ENCODE data around the gene THAP2.

The THAP2 gene

DNA sequence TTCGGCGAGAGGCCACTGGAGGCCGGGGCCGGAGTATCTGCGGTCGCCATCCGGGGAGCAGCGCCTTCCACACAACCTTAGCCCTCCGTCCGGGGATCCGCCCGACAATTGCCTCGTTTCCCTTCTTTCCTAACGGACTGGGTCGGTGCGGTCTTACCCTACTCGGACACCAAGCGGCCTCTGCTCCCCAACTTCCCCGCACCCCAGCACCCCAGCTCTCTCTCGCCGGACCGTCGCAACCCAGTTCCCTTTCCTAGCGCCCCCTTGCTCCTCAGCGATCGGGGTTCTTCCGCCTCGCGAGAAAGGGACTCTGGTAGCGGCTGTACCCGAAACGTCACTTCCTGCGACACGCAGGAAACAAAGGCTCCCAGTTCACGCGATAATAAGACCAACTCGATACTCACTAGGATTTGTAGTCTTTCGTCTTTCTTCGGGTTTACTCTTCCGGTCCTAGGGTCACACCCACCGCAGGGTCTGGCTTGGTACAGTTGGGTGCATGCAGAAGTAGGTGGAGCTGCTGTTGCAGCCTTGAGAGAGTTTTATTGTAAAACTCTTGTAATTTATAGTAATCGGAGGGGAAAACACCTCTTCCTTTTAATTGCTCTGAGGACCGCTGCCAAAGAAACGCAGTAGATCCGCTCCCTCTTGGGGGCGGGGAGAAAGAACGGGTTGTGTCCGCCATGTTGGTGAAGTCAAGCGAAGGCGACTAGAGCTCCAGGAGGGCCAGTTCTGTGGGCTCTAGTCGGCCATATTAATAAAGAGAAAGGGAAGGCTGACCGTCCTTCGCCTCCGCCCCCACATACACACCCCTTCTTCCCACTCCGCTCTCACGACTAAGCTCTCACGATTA is at the start of gene THAP2, which contains the start of gene ZFC3H1:
TSS of gene THAP2 (plus strand) at position 741 of the 850 bp plus-strand sequence. CDS start 209 bp downstream, outside the sequence.
TSS of gene ZFC3H1 (minus strand) at position 288 of the 850 bp plus-strand sequence. CDS start at position 50, 238 bp downstream.
- DNase-seq: peak; percentile 98

DNA sequence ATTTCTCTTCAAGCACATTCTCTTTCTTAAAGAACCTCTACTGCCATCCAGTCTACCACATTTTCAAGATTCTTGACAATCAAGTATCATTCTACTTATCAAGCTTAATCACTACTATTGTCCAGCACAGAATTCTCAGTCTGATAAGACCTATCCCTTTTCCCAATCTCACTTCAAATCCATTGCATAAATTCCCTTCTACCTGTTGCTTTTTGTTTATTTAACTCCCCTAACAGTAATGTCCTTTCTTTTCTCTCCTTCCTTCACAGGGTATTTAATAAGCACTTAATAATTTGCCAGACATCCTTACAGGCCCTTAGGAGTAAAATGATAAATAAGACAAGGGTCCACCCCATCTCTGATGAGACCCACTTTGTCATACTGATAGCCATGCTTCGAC is 42.2 kb upstream of the THAP2 start:
- DNase-seq: no peak

DNA sequence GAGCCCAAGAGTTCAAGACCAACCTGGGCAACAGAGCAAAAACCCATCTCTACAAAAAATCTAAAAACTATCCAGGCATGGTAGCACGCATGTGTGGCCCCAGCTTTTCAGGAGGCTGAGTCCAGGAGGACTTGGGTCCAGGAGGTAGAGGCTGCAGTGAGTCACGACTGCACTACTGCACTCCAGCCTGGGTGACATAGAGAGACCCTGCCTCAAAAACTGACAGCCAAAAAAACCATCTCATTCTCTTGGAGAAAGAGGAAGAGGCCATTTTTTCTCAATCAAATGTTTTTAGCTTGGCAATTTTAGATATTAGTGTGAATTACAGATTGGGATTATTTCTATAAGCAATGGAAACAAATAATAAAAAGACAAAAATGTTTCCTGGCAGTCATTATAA is 38.6 kb upstream of the THAP2 start:
- no peak for DNase-seq

DNA sequence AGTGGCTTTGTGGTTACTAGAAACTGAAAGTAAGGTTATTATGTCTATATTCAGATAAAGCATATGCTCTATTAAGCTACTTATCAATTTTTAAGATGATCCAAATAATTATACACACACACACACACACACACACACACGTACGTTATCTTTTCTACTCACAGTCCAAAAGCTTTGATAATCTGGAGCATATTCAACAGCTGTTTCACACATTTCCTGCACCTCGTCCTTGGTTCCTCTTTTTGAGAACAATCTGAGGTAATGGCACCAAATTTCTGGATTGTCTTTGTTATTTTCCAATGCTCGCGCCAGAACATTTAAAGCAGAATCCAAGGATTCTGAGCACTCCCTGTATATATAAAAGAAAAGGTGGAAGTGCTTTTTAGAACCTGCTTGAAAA is 38.0 kb upstream of the THAP2 start:
- peak; percentile 41 for DNase-seq

DNA sequence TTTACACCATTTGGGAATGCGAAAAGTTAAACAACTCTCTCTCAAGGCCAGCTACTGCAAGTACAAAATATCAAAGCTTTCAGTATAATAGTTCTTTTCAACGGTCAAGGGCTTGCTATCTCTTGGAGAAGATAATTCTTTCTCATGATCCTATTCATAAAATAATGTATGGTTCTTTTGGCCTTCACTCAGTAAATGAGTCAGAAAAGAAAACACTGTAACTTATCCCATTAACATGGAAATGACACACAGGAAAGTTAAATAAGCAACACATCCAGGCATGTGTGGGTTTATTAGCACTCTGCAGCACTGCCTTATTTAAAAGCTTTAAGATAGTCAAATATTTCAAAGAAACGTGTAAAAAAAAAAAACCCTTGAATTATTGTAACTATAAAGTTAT is 37.3 kb upstream of the THAP2 start:
- DNase-seq: no peak

DNA sequence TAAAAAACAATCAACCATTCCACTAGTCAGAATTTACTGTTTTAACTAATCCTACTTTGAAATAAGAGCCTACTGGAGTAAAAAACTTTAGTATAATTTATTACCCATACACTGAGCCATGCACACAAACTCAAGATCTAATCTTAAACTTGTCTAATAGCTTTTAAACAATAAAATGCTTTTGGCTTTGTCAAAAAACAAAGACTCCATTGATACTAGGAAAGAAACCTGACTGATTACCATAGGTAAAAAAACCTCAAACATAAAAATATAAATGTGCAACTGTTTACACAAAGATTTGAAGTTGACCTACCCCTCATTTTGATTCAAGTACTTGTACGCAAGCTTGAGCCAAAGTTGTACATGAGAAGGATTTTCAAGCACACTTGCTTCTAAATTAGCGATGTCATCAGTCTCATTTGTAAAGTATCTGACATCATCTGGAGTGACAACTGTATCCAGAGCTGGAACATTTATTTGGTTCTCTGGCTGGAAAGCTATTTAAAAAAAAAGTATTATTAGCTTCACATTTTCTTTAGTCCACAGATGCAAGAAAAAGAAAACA is 36.6 kb upstream of the THAP2 start:
- no peak for DNase-seq

DNA sequence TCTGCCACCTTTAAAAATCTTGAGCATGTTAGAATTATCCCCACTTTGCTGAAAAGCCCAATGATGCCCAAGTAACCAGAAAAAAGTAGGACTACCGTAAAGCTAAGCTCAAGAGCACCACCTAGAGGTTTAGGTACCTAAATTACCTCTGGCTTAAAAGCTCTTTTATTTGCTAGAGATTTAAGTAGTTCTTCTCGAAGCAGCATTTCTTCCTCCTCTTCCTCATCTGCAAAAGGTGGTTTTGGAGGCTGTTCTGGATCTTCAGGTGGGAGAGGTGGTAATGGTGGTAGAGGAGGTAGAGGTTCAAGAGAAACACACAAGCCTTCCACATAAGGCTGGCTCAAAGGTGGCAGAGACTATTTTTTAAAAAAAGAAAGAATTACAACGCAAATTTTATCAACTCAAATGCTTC is 27.4 kb upstream of the THAP2 start:
- peak; percentile 73 for DNase-seq

DNA sequence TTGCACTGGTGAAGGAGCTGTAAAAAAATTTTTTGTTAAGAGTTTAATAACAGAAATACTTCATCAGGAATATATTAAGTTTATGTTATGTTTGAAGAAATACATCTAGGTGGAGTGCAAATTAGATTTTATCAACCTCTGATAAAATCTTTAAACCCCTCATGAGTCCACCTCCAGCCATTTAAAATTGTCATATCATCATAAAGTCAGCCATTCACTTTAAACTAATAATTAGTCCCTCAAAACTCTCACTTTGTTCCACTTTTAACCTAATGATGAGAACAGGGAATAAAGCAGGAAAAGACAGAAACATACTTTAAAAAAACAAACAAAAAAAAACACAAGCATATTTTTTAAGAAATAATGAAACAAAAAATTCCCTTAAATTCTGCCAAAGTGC is 25.6 kb upstream of the THAP2 start:
- DNase-seq: no peak

DNA sequence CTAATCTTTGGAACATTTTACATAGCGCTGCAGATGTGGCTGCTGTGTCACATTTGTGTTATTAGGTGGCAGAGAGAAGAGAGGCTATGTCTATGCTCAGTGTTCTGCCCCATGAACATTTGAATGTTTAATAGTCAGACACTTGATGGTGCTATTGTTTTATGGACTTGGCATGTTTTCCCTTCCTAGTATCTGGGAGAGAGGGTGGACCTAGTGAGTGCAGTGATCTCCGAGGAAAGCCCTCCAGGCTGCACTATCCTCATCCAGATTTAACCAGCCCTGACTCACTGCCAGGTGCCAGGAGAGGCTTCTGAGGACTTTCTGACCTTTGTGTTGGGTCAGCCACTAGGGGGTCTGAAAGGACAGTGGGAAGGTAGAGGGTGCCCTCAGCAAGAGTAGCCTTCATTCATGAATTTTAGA is 24.8 kb upstream of the THAP2 start:
- DNase-seq: no peak

DNA sequence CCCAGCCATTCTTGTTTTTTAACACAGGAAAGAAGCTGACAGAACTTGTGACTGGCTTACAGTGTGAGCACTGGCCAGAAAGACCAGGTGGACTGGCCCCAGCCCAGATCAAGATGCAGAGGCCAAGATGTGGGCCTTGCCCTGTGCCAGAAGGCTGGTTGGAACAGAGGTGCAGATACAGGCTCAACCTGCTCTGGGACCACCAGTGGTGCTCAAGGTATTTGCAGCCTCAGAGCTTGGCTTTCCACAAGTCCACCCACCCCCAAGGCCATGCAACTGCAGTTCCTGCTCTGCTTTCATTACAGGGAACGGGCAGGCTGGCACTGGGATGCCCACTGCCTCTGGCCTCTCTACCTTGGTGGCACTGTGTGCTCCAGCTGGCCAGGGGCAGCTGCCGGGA is 23.8 kb upstream of the THAP2 start:
- DNase-seq: no peak

DNA sequence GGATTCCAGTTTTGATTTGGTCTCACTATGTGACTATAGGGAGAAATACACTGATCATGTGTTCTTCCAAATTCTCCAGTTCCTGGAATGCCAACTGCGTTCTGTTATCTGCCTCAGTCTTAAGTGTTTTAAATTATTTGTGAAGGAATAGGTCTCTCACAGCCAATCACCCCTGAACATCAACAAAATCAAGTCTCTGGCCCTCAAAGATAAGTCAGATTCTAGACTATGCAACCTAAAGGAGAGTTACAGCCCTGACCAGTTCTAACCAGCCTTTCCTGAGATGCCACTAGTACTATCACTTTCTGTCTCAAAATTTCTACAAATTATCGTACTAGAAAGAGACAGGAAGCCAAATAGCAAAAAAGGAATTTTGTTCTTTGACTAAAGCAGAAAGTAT is 22.7 kb upstream of the THAP2 start:
- DNase-seq: no peak

DNA sequence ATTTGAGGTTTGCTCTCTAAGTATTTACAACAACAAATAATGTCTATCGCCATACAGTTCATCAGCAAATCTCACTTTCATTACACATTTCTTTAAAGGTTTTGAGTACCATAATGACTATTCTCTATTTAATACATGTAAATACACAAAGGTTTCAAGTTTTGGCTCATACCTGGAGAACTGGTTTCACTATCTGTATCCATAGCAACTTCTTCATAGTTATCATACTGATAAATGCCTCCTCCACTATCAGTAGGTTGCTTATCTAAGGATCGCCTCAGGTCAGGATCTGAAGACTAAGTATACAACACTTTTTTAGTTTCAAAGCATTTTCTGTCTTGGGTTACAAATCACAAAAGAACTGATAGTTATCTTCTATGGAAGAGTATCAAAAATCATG is 21.8 kb upstream of the THAP2 start:
- DNase-seq: no peak

DNA sequence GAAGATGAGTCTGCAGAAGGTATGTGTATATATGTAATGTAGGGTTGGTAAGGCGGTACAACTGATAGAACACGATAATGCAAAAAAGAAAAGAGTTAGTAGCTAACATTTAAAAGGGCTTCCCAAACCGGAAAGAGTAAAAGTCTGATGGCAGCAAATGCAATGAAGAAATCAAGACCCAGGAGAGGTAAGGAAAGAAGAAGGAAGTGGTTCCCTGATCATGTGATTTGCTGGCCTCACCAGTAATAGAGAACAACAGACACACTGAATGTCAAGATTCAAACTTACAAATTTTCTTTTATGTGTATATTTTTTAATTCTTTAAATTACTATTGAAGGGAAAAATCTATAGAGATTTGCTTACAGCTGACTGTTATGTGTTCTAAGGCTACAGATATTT is 18.8 kb upstream of the THAP2 start:
- peak; percentile 61 for DNase-seq

DNA sequence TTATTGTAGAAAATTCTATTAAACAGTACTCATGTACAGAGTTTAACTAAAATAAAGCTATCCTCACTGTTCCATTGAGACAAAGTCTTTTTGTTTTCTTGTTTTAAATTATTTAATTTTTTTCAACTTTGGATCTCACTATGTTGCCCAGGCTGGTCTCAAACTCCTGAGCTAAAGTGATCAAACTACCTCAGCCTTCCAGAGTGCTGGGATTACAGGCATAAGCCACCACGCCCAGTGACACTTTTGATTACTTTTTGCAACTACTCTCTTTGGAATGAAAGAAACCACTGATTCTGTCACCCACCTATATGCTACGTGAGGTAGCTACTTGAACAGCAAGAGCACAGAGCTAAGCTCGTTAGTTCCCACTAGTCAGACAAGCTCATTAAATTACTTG is 17.6 kb upstream of the THAP2 start:
- DNase-seq: no peak

DNA sequence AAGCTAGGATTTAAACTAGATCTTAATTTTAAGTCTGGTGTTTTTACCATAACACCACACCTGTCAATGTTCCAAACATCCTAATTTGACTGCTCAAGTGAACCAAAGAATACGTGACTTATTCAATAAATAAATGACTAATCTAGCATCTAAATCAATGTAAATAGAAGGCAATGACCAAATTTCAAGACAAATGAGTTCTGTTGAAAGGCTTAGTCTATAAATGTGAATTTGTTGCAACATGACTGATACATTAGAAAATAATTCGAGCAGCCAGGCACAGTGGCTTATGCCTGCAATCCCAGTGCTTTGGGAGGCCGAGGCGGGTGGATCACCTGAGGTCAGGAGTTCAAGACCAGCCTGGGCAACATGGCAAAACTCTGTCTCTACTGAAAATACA is 15.6 kb upstream of the THAP2 start:
- no peak for DNase-seq

DNA sequence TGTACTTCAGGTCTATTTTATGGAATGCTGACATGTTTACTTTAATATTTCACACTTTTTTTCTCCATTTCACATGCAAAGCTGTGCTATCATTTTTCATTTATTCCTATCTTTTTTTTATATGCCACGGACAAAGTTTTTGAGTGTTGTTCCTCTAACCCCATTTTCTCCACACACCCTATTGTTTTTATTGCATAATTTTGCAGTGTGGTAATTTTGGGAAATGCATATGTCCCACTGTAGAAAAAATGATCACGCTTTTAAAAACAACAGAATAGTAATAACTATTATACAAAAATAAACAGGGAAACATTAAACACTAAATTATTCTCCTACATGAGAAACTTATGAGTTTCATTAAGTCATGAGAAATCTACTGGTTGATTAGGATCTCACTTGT is 14.7 kb upstream of the THAP2 start:
- no peak for DNase-seq

DNA sequence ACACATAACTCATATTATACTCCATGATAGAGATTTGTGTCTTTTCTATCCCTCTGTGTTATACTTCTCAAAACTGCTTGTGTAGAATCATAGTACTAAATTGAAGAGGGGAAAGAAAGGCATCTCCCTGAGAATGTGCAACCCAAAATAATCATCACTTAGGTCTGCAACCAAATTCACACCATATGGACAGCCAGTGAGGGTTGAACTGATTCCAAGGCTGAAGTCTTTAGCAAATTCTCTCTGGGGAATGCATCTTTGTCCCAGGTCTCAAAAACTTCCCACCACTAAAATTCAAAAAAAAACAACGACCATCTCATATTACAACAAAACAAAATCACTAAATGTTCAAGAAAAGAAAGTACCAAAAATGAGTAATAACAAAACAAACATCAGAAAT is 11.4 kb upstream of the THAP2 start:
- no peak for DNase-seq

DNA sequence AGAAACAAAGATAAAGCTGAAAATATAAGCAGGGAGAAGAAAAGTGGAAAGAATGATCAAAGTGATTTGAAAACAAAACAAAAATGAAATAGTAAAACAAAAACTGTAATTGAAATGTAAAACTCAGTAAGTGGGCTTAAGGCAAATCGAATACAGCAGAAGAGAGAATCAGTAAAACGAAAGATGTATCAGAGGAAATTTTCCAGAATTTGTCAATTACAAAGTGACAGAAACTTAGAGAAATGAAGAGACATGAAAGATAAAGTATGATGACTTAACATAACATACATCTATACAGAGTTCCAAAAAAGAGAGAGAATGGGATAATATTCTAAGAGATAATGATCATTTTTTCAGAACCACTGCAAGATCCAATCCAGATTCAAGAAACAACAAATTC is 11.0 kb upstream of the THAP2 start:
- no peak for DNase-seq

DNA sequence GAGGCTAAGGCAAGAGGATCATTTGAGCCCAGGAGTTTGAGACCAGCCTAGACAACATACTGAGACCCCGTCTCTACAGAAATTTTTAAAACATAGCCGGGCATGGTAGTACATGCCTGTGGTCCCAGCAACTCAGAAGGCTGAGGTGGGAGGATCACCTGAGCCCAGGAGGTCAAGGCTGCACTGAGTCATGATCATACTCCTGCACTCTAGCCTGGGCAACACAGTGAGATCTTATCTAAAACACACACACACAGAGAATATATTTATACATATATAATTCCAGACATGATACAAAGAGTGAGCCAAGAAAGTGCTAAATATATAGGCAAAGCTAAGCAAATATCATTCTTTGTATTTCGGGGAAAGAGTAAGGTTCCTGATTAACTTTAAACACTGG is 9.9 kb upstream of the THAP2 start:
- no peak for DNase-seq

DNA sequence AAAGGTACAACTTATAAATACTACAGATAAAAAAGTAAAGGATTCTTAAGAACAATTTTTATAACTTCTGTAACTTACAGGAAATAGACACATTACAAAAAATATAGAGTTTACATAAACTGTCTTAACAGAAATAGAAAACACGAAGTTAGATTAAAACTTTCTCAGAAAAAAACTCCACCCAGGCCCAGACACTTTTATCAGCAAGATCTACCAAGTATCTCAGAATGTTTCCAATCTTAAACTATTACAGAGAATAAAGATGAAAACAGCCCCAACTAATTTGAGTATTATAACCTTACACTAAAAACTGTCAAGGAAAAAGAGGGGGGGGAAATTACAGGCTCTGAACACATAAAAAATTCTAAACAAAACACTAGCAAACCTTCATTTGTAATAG is 8.6 kb upstream of the THAP2 start:
- no peak for DNase-seq

DNA sequence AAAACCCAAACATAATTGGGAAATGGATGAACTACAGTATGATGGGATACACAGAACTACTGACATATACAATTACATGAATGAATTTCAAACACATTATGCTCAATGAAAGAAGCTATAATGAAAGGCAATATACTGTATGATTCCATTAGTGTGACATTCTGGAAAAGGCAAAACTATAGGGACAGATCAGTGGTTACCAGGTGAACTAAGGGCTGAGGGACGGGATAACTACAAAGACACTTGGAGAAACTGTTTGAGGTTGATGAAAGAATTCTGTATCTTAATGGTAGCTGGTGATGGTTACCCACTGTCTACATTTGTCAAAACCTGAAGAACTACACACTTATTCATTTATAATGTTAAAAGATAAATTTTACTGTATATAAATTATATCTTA is 8.2 kb upstream of the THAP2 start:
- no peak for DNase-seq

DNA sequence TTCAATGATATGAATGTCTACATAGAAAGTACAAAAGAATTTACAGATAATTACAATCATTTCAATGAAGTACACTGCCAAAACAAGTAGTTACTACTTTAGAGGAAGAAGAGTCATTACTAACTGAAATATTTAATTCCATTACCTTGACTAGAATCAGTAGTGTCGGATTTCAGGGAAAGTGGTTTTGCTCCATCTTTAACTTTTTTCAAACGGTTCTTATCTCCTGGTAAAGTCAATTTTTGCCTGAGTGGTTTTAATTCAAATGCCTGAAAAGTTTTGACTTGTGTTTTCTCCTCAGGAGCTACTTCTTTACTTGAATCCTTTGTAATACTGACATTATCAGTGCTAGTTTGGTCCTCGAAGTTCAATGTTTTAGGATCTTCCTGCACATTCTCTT is 7.4 kb upstream of the THAP2 start:
- no peak for DNase-seq

DNA sequence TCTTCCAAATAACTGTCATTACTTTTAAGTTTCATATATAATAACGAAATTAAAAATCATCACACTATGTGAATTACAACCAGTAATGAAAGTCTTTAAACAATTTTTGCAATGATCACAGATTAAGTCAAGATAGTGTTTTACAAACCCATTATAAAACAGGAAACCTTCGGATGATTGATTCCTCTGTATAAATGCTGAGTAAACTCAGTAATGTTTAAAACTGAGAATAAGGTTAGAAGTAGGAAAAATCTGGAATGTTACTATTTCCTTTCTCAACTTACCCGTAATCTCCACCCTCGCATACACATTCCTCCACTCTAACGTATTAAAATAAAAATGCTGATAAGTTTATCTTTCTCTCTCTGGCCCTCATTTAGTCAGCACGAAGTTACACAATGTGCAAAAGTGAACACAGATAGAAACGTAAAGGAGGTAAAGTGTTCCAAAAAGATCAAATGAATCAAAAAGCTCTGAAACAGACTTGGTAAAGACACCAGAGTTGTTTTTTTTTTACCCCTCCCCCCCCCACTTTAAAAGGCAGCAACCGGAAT is 2.0 kb upstream of the THAP2 start:
- peak; percentile 21 for DNase-seq

DNA sequence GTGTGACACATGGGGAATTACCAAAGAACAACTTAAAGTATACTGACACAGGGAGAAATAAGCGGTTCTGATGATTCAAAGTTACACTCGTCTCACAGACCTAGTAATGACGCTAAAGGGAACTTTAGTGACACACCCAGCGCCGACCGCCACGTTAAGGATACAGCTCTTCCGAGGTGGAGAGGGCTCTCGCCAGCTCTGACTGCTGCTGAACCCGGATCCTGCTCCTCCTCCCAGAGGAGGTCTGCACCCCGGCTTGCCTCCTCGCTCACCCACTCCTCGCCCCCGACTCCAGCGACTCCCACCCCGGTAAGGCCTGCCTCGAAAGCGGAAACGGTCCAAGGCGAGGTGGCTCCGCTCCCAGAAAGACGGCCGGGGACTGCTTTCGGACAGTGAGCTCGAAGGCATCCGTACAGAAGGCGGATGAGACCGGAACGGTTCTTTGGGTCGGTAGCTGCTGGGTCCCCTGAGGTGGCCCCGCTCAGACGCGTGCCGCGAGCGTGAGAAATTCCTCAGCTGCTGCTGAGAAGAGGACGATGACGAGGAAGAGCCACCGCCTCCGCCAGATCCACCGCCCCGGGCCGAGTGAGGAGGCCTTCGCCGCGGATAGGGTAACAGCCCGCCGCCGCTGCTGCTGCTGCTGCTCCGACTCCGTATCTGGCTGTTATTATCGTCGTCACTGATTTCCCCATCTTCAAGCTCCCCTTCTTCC is 1.1 kb upstream of the THAP2 start:
- peak; percentile 97 for DNase-seq

Measured in suppressor macrophage treated with lipopolysaccharide for 4 hours (primary cell).